Colonic mucosa (tissue), 4 donors: ENCODE data around the gene METRNL. TPM values are rescaled to one million over a fixed set of nuclear protein-coding genes. Genes with fewer than 3 reads are reported as not detected.

Experiments
- DNase-seq: peaks from one replicate; pipeline ENCODE4 v3.0.0-alpha.2; 2020
- H3K27ac ChIP-seq: fragments of 200-600 bp; one replicate; pipeline ENCODE4 v1.8.0; 2021
- H3K27me3 ChIP-seq: fragments of 200-600 bp; one replicate; pipeline ENCODE4 v1.8.0; 2021
- H3K36me3 ChIP-seq: fragments of 200-600 bp; one replicate; pipeline ENCODE4 v1.8.0; 2021
- H3K4me1 ChIP-seq: fragments of 200-600 bp; one replicate; pipeline ENCODE4 v1.8.0; 2021; ENCODE audit warnings: mild to moderate bottlenecking
- H3K4me3 ChIP-seq: fragments of 200-600 bp; one replicate; pipeline ENCODE4 v1.8.0; 2021
- H3K9ac ChIP-seq, 2 donors: one replicate each; pipeline ENCODE4 v1.7.0; 2013; ENCODE audit warnings: control low read depth in 2 of 2, low read depth in 2 of 2, low read length in 2 of 2
- H3K9me3 ChIP-seq: fragments of 200-600 bp; one replicate; pipeline ENCODE4 v1.8.0; 2021
- intact Hi-C: fragments of 100-400 bp; cut with DNase I; formaldehyde crosslinking; loops from one replicate; pipeline ENCODE4 v1.14.1; 2022
- total RNA-seq, 2 donors: library from RNA; stranded (reverse); fragmentation: NEBNext Ultra II Directional in 1 of 2; extraction: Animal tissue kit (Norgen Biotek cat#: 25700) in 1 of 2; gene quantifications; one replicate each; pipeline ENCODE4 v1.2.1, GENCODE V29; 2021
- TF ChIP-seq, protein P1 (sequence below): fragments of 200-600 bp; IDR thresholded peaks from one replicate; pipeline ENCODE4 v1.8.0; 2022; ENCODE audit warnings: antibody characterized with exemption, mild to moderate bottlenecking
- donor health status: healthy.
- donor health status: DM: no; HTN: no; CAD: no.
- donor health status: DM: no; HTN: no; CAD: no.

Gene METRNL
- total RNA-seq, 2 donors from 2014 or later = 84.2 to 87.2 TPM

DNA sequence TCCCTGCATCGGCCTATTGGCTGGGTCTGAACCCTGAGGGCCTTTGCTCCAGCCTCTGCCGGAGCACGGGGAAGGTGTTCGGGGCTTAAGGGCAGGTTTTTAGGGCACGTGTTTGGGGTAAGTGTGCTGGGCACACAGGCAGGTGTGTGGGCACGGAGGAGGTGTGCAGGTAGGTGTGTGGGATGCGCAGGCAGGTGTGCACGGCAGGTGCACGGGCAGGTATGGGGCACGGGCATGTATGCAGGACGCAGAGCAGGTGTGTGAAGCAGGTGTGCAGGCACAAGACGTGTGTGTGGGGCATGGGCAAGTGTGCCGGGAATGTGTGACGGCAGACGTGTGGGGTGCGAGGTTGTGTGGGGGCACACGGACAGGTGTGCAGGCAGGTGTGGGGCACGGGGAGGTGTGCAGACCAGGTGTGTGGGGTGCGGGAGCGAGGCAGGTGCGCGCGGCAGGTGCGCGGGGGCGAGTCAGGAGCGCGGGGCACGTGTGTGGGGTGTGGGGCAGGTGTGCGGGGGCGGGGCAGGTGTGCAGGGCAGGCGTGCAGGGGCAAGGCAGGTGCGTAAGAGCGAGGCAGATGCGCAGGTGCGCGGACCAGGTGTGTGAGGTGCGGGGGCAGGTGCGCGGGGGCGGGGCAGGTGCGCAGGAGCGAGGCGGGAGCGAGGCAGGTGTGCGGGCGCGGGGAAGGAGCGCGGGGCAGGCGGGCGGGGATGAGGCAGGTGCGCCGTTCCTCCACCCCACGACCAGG, 28.6 kb upstream of the METRNL start:
- Histone ChIP-seq H3K9ac (peak overlapping the region; percentile 68 to 84), H3K36me3 (no peaks in the 10 kb centered on the region), H3K4me1 (peaks cover 4% of the 10 kb centered on the region), H3K27ac (peak overlapping the region; percentile 73), H3K4me3 (peak overlapping the region; percentile 70), H3K27me3 (no peaks in the 10 kb centered on the region), H3K9me3 (no peaks in the 10 kb centered on the region)
- DNase-seq = peak; percentile 63
- TF ChIP-seq, protein P1, sequence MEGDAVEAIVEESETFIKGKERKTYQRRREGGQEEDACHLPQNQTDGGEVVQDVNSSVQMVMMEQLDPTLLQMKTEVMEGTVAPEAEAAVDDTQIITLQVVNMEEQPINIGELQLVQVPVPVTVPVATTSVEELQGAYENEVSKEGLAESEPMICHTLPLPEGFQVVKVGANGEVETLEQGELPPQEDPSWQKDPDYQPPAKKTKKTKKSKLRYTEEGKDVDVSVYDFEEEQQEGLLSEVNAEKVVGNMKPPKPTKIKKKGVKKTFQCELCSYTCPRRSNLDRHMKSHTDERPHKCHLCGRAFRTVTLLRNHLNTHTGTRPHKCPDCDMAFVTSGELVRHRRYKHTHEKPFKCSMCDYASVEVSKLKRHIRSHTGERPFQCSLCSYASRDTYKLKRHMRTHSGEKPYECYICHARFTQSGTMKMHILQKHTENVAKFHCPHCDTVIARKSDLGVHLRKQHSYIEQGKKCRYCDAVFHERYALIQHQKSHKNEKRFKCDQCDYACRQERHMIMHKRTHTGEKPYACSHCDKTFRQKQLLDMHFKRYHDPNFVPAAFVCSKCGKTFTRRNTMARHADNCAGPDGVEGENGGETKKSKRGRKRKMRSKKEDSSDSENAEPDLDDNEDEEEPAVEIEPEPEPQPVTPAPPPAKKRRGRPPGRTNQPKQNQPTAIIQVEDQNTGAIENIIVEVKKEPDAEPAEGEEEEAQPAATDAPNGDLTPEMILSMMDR = no peak
- intact Hi-C loops = no loop called here

DNA sequence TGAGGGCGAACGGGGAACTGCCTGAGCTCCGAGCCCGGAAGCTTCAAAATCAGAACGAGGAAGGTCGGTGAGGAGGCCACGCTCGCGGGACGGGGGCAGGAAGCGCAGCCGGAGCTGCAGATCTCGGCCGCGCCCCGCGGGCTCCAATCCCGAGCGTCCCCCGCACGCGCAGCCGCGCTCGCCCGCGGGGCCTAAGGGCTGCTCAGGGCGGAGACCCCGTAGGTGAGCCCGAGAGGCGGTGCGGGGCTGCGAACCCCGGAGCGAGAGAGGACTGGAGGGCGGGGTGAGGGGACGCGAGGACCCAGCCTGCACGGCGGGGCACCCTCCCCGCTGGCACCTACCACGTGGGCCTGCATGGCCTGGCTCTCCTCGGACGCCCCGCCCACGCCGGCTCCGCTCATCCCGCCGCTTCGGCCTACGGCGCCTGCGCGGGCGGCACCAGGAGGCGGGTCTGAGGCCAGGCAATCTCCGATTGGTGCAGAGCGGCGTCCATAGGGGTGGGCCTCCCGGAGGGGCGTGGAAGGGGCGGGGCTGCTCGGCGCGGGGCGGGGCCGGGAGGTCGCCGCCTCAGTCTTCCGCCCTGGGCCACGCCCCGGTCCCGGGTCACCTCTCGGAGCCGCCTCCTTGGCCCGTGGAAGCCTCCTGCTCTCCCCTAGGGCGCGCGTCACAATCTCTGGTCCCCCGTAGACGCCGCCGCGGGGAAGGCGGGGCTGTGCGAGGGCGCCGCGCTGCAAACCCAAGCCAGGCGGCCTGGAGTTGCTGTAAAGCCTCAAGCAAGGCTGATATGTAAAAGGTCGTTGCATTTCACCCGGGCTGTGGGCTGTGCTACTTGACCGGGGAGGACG, 27.8 kb upstream of the METRNL start:
- H3K9ac ChIP-seq = peak overlapping the region; percentile 84 to 89
- peak; percentile 95 for DNase-seq
- H3K9me3 ChIP-seq = no peaks in the 10 kb centered on the region
- peaks cover 4% of the 10 kb centered on the region for H3K4me1 ChIP-seq
- TF ChIP-seq, protein P1 = no peak
- no peaks in the 10 kb centered on the region for H3K36me3 ChIP-seq
- H3K27me3 ChIP-seq = no peaks in the 10 kb centered on the region
- peak overlapping the region; percentile 70 for H3K4me3 ChIP-seq
- intact Hi-C loops = no loop called here
- peak overlapping the region; percentile 73 for H3K27ac ChIP-seq

DNA sequence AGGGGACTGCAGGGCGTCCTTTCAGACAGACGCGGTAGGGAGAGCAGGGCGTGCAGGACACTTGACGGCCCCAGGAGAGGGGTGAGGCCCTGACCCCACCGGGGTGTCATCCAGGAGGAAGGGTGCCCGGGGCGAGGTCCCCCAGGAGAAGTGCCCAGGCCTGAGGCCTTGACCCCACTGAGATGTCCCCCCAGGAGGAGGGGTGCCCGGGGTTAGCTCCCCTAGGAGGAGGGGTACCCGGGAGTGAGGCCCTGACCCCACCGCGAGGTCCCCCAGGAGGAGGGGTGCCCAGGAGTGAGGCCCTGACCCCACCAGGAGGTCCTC, 27.2 kb upstream of the METRNL start:
- no peak for DNase-seq
- TF ChIP-seq, protein P1 = no peak
- Histone ChIP-seq H3K9me3 (no peaks in the 10 kb centered on the region), H3K4me1 (peaks cover 4% of the 10 kb centered on the region), H3K36me3 (no peaks in the 10 kb centered on the region), H3K9ac (peak overlapping the region; percentile 44 to 89), H3K27me3 (no peaks in the 10 kb centered on the region), H3K4me3 (peak overlapping the region; percentile 35), H3K27ac (peak overlapping the region; percentile 73)
- intact Hi-C loops = no loop called here

DNA sequence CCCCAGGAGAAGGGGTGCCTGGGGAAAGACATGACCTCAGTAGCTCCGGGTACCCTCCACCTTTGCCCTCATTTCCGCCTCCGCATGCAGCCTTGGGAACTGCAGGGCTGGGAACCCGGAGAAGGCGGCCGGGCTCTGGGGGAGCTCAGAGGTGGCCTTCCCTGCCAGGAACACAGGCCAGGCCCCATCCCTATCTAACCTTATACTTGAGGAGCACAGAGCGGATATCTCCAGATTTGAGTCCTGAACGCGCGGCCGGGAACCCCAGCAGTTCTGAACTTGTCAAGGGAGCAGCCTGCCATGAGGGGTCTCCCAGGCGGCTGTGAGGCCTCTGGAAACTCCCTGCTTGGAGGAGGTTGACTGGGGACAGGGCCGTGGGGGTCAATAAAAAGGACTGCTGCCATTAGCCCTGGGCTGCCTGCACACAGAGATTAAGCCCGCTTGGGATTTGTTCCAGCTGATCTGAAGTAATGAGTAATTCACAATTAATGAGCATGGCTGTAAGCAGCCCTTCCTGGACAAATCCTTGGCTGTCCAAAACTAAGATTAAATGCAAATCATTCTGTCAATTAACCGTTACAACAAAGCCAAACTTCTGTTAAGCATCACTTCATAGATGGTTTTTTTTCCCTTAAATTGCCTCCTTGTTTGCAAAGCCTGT, 26.3 kb upstream of the METRNL start:
- Histone ChIP-seq H3K27ac (peak overlapping the region; percentile 44), H3K36me3 (no peaks in the 10 kb centered on the region), H3K27me3 (no peaks in the 10 kb centered on the region), H3K9me3 (no peaks in the 10 kb centered on the region), H3K4me1 (peaks cover 4% of the 10 kb centered on the region), H3K9ac (peak overlapping the region; percentile 46 to 49), H3K4me3 (no peak overlapping the region)
- intact Hi-C loops = no loop called here
- peak; percentile 31 for DNase-seq
- TF ChIP-seq, protein P1 = no peak

DNA sequence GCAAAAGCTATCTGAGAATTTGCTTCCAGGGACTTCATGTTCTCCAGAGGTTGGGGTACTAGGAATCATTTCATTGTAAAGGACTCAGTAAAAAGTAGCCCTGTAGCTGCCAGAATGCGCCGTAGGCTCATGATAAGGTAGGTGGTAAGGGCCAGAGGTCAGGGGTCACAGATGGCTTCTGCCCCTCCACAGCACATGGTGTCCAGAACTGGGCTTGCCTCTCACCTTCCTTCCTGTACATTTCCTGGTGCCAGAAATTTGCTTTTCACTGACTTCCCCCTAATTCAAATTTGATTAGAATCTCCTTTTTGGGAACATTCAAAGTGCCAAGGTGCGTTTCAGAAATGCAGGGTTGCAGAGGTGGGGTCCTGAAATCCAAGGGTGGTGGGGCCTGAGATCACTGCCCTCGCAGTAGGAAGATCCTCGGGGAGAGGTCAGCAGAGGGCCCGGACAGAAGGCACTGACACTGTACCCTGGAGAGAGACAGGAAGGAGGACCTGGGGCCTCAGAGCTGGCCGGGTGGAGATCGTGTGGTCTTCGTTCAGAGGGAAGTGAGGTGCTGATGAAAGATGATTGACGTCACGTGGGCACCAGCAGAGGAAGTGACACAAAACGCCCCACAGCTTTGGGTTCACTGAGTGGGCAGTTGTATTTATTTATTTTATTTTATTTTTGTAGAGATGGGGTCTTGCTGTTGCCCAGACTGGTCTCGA, 25.5 kb upstream of the METRNL start:
- no peaks in the 10 kb centered on the region for H3K9me3 ChIP-seq
- H3K9ac ChIP-seq = peak overlapping the region in 1 of 2 donors; percentile 51
- intact Hi-C loops = no loop called here
- DNase-seq = peak; percentile 43
- H3K36me3 ChIP-seq = no peaks in the 10 kb centered on the region
- no peak overlapping the region for H3K4me3 ChIP-seq
- H3K4me1 ChIP-seq = peaks cover 4% of the 10 kb centered on the region
- TF ChIP-seq, protein P1 = no peak
- H3K27ac ChIP-seq = peak overlapping the region; percentile 44
- no peaks in the 10 kb centered on the region for H3K27me3 ChIP-seq
